GM20431 (cell line): Measurements from ENCODE around the gene RHBDD2.
"Not testable (repeated sequence)": the region's sequence is repeated elsewhere in the genome, so short reads cannot be mapped to it uniquely, and the experiment has no call there.

Source experiments
- in situ Hi-C: fragments of 300-500 bp; cut with MseI, MboI; formaldehyde crosslinking; loops from one replicate; pipeline ENCODE4 v1.15.0; 2020; ENCODE audit warnings: low sequenced_read_pairs; ENCODE audit not compliant: unreplicated experiment

Gene RHBDD2

DNA sequence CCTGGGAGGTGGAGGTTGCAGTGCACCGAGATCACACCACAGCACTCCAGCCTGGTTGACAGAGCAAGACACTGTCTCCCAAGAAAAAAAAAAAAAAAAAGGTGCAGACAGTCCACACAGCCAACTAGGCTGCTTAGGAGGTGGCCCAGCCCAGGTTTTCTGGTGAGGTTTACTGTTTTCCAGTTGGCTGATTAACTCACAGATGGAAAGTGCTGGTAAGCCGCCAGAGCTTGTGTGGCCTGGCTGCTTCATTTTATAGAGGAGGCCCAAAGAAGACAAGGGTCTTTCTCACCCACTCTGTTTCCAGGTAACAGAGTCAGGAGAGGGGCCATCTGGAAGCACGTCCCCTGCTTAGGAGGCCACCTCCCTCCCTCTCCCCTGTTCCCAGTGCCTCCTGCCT, 6.2 kb downstream of the RHBDD2 start:
- in situ Hi-C loops = no loop called here

DNA sequence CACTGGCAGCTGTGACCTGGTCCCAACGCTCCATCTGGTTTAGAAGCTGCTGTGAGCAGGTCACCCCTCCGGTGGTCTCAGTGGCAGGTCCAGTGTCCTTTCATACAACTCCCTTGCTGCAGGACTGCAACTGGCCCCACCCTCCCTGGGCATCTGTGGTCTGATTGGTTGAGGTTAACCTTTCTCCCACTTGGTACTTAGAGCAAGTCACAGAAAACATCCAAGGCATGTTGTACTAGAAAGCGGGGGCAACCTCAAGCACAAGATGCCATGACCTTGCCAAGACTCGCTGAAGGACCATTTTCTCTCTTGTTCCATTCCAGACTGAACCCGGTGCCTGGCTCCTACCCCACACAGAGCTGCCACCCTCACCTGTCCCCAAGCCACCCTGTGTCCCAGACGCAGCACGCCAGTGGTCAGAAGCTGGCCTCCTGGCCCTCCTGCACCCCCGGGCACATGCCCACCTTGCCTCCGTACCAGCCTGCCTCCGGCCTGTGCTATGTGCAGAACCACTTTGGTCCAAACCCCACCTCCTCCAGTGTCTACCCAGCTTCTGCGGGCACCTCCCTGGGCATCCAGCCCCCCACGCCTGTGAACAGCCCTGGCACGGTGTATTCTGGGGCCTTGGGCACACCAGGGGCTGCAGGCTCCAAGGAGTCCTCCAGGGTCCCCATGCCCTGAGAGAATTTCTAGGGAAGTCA, 9.0 kb downstream of the RHBDD2 start:
- in situ Hi-C loops = no loop called here

DNA sequence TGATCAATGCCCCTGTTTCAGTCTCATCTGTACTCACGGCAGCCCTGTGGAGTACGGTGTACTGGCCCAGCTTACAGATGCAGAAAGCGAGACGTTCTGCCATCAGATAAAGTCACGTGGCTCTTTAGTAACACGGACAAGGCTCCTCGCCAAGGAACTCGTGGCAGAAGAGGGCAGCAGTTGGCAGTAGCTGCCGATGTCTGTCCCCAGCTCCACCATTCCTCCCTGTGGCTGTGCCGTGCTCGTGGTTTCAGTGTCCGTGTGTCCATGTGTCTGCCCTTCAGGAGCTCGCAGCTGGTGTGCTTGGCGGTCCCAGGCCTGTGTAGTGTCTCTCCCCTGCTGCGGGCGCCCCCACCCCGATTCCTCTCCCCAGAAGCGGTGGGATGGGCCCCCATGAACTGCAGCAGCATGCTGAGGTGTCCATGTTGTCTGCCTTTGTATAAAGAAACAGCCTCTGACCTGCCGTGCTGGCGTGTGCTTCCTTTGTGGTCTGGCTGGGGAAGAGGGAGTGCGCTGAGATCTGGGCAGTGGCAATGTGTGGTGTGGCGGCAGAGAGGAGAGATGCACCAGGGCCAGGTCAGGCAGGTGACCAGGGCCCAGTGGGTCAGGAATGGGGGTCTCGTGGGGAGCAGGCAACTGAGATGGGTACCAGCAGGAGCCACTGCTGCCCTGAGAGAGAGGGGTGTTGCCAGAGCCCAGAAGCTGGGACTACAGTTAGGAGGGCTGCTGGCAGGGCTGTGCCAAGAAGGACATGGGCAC, 9.8 kb downstream of the RHBDD2 start:
- in situ Hi-C loops = no loop called here

DNA sequence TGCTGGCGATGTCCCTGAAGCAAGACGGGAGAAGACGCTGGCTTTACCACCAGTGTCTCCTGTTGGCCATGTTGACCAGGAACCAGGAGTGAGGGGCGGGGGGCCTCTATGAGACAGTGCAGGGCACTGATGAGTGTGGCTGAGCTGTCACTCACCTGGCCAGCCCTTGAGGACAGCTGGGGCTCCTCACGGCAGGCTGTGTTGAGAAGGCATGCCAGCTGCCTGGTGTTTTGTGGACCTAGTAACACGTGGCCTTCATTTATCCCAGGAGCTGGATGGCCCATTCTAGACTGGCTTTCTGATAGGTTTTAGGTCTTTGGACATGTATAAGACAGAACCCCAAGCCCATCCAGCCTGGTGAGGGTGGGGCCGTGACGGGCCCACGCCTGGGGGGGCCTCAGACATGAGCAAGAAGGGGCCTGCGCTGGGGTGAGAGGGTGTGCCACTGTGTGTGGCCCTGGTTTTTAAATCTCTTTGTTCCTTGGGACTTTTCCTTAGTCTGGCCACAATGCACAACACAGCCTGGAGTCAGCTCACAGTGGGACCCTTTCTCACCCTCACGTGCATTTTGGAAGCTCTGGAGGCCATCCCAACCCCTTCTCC, 10.5 kb downstream of the RHBDD2 start:
- in situ Hi-C loops = no loop called here

DNA sequence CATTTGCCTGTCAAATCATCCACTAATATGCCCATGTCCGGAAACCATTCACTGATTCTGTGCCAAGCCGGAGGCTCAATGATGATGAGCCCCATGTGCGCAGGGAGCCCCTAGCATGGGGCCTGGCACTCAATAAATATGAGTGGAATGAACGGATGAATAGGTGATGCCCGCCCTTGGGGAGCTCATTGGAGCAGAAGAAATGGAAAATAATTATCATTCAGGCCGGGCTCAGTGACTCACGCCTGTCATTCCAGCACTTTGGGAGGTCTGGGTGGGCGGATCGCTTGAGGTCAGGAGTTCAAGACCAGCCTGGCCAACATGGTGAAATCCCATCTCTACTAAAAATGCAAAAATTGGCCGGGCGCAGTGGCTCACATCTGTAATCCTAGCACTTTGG, 11.0 kb downstream of the RHBDD2 start:
- in situ Hi-C loops = no loop called here

DNA sequence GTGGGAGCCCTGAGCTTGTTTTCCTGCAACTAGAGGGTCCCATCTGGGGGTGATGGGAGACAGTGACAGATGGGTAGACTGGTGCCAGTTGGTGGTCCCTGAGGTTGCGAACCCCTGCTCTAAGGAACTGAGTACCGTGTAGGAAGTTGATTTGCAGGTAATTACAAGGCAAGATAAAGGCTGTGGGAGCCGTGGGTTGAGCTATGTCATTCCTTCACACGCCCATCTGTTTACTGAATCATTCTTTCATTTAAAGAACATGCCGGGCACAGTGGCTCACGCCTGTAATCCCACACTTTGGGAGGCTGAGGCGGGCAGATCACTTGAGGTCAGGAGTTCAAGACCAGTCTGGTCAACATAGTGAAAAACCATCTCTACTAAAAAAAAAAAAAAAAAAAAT, 12.4 kb downstream of the RHBDD2 start:
- in situ Hi-C loops = not testable (repeated sequence)

DNA sequence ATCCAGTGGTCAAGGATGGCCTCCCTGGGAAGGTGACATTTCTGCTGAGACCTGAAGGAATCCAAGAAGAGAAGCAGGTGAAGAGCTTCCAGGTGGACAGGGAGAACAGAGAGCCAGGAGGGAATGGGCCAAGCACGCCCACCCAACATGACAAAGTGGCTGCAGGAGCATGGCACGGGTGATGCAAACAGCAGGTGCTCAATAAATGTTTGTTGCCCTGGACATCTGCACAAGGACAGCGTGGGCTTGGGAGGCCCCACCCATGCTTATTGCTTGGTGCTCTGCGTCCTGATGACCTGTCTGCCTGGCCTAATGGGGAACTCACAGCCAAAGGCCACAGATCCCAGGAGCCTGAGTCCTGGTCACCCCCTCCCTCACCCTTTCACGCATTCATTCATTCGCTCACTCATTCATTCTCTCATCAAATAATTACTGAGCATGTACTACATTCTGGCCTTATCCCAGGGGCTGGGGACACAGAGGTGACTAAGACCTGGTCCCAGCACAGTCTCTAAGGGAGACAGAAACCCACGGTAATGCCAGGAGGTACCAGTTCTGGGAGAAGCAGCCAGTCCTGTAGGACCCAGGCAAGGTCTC, 13.1 kb downstream of the RHBDD2 start:
- in situ Hi-C loops = no loop called here

DNA sequence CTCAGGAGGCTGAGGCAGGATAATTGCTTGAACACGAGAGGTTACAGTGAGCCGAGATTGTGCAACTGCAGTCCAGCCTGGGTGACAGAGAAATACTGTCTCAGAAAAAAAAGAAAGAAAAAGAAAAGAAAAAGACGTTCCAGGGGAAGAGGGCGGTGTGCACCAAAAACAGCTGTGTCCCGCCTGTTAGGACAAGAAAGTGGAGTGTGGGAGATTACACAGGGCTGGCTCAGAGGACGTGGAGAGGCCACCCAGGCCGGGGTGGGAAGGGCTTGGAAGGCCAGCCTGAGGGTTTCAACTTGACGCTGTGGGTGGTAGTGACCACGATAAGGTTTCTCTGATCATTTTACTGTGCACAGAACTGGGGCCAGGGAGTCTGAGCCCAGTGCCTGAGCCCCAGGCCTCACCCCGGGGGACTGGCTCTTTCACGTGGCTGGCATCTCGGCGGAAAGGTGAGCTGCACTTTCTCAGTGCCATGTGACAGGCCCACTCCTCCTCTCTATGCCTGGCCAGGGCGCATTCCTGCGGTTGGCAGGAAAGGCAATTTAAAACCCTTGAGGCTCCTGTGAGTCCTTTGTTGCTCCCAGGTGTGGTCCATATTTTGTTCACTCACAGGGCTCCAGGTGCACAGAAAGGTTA, 13.9 kb downstream of the RHBDD2 start:
- in situ Hi-C loops = no loop called here

DNA sequence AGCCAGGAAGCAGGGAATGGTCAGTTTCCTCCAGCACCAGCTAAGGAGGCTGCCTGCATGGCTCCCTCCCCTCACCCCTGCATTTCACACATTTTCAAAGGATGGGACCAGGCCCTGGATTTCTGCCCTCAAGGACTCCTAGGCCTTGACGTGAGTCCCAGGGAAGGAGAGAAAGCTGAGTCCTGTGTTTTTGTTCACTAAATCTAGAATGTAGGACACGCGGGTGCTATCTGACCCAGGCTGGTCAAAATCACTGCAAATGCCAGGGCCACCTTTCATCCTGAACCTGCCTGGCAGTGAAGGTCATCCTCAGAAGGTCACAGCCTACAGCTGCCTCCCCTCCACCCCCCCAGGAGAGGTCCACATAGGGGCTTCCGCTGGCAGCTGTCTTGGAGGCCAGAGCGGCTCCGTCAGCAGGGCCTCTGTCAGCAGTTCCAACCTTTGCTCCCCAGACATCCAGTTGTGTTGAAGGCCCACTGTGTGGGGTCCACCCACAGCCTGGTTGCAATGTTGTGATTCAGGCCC, 18.0 kb downstream of the RHBDD2 start:
- in situ Hi-C loops = no loop called here

DNA sequence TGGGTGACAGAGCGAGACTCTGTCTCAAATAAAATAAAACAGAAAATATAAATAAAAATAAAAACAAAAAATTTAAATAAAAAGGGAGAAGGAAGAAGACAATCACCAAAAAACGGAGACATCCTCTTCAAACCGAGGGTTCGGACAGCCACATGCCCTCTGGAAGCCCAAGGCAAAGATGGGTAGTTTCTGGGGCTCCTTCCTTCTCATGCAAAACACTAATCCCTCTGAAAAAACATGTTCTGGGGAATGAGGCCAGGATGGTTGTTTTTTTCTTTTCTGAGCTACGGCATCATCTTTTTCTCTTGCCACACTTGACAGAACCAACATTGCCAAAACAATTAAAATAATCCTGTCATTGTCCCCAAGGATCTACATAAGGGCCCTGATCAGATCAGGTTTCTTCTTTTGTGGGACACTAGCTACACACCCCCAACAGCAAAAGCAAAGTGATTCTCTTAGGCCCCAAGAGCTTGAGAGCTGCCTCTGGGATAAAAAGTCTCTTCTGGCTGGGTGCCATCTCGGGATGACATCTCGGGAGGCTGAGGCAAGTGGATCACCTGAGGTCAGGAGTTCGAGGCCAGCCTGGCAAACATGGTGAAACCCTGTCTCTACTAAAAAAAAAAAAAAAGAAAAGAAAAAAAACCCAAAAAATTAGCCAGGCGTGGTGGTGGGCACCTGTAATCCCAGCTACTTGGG, 21.9 kb downstream of the RHBDD2 start:
- in situ Hi-C loops = no loop called here

DNA sequence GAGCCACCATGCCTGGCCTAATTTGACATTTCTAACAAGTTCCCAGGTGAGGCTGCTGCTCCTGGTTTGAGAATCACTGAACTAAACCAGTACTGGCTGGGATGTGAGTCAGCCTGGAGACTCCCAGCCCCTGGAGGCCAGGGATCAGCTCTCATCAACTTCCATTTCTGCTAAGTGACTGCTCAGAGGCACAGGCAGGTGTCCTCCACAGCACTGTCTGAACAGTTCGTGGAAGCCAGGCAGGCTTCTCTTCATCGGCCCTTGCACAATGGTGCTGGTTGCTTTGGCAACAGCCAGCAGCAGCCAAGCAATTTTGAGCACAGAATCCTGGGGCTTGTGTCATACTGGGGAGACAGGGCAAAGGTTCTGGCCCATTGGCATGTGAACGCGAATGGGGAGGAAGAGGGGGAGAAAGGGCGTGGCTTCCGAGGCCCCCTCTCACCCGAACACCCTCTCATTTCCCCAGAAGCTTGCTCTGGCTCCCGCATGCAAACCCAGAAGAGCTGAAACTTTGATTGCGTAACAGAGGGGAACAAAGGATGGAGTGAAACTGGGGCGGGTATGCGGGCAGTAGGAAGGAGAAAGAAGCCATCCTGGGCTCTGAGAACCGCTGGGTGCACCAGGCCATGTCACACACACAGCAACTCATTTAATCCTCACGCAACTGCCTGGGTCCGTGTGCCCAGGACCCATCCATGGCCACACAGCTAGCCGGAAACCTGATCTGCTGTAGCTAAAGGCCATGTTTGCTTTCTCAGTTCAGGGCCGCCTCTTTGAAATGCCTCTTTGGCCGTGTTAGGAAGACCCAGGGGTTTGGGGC, 27.2 kb downstream of the RHBDD2 start:
- in situ Hi-C loops = no loop called here

DNA sequence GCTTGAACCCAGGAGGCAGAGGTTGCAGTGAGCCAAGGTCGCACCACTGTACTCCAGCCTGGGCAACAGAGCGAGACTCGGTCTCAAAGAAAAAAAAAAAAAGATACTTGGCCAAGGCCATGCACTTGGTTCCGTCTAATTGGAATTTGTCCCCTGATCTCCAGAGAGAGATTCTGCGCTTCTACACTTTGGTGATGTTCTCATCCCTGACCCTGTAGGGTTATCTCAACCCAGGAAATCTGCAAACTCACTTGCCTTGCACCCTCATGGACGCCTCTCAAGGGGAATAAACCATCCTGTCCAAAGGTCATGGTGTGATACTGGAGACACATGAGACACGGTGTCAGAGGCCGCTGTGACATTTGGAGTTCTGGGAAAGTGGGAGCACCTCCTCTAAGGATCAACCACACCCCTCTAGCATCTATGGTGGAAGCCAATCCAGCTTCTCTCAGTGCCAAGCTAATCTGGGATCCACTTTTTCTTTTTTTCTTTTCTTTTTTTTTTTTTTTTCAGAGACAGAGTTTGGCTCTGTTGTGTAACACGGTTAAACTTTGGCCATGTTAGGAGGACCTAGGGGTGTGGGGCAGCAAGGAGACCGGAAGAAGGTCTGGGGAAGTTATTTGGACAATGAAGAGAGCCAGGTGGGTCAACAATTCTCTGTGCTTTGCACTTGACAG, 28.3 kb downstream of the RHBDD2 start:
- in situ Hi-C loops = no loop called here

DNA sequence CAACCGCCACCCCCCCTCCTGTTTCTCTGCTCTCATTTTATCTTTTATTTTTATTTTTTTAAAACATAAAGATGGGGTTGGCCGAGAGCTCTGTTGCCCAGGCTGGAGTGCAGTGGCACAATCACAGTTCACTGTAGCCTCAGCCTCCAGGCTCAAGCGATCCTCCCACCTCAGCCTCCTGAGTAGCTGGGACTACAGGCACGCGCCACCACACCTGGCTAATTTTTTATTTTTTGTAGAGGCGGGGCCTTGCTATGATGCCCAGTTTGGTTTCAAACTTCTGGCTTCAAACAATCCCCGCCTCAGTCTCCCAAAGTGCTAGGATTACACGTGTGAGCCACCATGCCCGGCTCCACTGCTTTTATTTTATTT, 28.8 kb downstream of the RHBDD2 start:
- in situ Hi-C loops = not testable (repeated sequence)

DNA sequence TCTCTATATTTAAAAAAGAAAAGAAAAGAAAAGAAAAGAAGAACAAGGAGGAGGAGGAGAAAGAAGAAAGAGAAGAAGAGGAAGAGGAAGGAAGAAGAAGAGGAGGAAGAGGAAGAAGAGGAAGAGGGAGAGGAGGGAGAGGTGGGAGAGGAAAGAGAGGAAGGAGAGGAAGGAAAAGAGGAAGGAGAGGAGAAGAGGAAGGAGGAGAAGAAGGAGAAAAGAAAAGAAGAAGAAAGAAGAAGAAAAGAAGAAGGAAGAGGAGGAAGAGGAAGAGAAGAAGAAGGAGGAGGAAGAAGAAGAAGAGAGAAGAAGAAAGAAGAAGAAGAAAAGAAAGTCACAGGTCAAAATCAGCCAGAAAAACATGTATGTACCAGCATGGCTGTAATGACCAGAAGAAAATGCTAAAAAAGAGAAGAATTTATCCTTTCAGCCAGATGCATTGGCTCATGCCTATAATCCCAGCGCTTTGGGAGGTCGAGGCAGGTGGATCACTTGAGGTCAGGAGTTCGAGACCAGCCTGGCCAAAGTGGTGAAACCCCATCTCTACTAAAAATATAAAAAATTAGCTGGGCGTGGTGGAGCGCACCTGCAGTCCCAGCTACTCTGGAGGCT, 30.8 kb downstream of the RHBDD2 start:
- in situ Hi-C loops = no loop called here

DNA sequence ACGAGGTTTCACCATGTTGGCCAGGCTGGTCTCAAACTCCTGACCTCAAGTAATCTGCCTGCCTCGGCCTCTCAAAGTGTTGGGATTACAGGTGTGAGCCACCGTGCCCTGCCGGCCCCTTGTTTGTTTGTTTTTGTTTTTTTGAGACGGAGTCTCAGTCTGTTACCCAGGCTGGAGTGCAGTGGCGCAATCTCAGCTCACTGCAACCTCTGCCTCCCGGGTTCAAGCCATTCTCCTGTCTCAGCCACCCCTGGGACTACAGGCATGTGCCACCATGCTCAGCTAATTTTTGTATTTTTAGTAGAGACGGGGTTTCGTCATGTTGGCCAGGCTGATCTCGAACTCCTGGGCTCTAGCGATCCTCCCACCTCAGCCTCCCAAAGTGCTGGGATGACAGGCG, 32.4 kb downstream of the RHBDD2 start:
- in situ Hi-C loops = not testable (repeated sequence)

DNA sequence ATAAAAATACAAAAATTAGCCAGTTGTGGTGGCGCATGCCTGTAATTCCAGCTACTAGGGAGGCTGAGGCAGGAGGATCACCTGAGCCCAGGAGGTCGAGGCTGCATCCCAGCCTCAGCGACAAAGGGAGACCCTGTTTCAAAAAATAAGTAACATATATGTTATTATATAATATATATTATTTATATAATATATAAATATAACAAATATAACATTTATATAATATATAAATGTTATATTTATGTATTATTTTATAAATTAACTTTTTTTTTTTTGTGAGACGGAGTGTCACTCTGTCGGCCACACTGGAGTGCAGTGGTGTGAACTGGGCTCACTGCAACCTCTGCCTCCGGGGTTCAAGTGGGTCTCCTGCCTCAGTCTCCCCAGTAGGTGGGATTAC, 34.6 kb downstream of the RHBDD2 start:
- in situ Hi-C loops = no loop called here

DNA sequence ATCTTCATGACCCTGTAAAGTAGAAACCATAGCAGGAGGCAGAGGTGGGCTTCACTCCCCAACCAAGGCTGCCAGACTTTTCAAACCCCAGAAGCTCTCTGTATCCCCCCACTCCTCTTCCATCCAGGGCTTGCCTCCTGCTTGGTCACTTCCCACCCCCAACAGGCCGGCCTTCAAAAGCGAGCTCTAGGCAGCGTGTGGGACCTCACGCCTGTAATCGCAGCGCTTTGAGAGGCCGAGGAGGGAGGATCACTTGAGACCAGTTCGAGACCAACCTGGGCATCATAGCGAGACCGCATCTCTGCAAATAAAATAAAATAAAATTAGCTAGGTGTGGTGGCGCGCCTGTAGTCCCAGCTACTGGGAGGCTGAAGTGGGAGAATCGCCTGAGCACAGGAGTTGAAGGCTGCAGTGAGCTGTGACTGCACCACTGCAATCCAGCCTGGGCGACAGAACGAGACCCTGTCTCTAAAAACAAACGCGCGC, 35.4 kb downstream of the RHBDD2 start:
- in situ Hi-C loops = no loop called here
